ENCODE measurements around the gene RAB10. TPM values are rescaled to one million over a fixed set of nuclear protein-coding genes. Genes with fewer than 3 reads are reported as not detected.
A peak's percentile ranks its signal among the peaks of the same experiment; 100 is the strongest.

Gene RAB10
- total and polyA plus RNA-seq, 4 donors: 26.6 to 52.2 (median 41.6) TPM

GRCh38 chr2:26179446-26179913 is 145.6 kb downstream of the RAB10 start:
- H3K27me3 ChIP-seq (ENCODE audit: control insufficient read depth in 4 of 4, insufficient read depth in 4 of 4, low read length in 3 of 4): peaks cover 0 to 3% (median 0%) of the 10 kb centered on the region in 4 donors
- no peak for DNase-seq (ENCODE audit: low spot score)
- peak overlapping the region in 1 of 3 donors; percentile 31 for H3K4me3 ChIP-seq (ENCODE audit: low read depth in 1 of 3, low read length in 3 of 3)
- H3K27ac ChIP-seq (ENCODE audit: low read depth in 1 of 2, low read length in 2 of 2): no peak overlapping the region
- peaks cover 0 to 13% (median 10%) of the 10 kb centered on the region in 4 donors for H3K4me1 ChIP-seq (ENCODE audit: control insufficient read depth in 4 of 4, insufficient read depth in 4 of 4, low read length in 3 of 4)
- H3K9me3 ChIP-seq (ENCODE audit: control insufficient read depth in 4 of 4, low read length in 3 of 4): no peaks in the 10 kb centered on the region
- 11% methylated on average over 12 of the region's 12 CpGs for WGBS
- no peaks in the 10 kb centered on the region for H3K36me3 ChIP-seq (ENCODE audit: control insufficient read depth in 4 of 4, insufficient read depth in 3 of 4, low read depth in 1 of 4, low read length in 3 of 4)
- TF ChIP-seq REST (IDR thresholded peaks at IDR 0.05): no peak
- TF ChIP-seq NR2F2 (IDR thresholded peaks at IDR 0.05): no peak
- TF ChIP-seq, protein P1, sequence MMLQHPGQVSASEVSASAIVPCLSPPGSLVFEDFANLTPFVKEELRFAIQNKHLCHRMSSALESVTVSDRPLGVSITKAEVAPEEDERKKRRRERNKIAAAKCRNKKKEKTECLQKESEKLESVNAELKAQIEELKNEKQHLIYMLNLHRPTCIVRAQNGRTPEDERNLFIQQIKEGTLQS (IDR thresholded peaks at IDR 0.05): no peak
- TF ChIP-seq, protein P2, sequence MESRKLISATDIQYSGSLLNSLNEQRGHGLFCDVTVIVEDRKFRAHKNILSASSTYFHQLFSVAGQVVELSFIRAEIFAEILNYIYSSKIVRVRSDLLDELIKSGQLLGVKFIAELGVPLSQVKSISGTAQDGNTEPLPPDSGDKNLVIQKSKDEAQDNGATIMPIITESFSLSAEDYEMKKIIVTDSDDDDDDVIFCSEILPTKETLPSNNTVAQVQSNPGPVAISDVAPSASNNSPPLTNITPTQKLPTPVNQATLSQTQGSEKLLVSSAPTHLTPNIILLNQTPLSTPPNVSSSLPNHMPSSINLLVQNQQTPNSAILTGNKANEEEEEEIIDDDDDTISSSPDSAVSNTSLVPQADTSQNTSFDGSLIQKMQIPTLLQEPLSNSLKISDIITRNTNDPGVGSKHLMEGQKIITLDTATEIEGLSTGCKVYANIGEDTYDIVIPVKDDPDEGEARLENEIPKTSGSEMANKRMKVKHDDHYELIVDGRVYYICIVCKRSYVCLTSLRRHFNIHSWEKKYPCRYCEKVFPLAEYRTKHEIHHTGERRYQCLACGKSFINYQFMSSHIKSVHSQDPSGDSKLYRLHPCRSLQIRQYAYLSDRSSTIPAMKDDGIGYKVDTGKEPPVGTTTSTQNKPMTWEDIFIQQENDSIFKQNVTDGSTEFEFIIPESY (IDR thresholded peaks at IDR 0.05): no peak
- TF ChIP-seq HNF4G (IDR thresholded peaks at IDR 0.05): no peak
- TF ChIP-seq, protein P3, sequence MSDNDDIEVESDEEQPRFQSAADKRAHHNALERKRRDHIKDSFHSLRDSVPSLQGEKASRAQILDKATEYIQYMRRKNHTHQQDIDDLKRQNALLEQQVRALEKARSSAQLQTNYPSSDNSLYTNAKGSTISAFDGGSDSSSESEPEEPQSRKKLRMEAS (IDR thresholded peaks at IDR 0.05): no peak
- TF ChIP-seq GABPA (IDR thresholded peaks at IDR 0.05 in 1 of 2, conservative IDR thresholded peaks at IDR 0.05 in 1 of 2): no peak
- no peak for TF ChIP-seq RAD21 (IDR thresholded peaks at IDR 0.05)
- no peak for TF ChIP-seq RXRA (IDR thresholded peaks at IDR 0.05)
- TF ChIP-seq FOXA2 (IDR thresholded peaks at IDR 0.05): no peak
- no peak for TF ChIP-seq JUND (IDR thresholded peaks at IDR 0.05)
- H3K9ac ChIP-seq (ENCODE audit: low read depth in 1 of 2, low read length in 2 of 2): no peak overlapping the region

DNA sequence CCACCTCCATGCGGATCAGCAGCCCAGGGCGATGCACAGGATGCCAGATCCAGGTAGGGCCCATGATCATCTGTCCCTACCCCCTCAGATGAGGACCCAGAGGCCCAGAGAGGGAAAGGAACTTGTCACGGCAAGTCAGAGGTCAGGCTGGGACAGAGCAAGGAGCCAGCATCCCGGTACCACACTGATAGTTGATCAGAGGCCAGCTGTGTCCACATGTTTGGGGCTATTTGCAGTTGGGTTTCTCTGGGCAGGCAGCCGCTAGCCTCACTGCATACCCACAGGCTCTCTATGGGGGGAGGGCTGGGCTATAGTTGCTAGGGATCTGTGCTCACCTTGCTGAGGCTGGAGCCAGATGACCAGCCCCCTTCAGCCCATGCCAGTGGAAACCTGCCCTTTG is 148.6 kb downstream of the RAB10 start:
- TF ChIP-seq FOXA2 (IDR thresholded peaks at IDR 0.05) (no peak), HNF4A (conservative IDR thresholded peaks at IDR 0.05) (no peak), TAF1 (conservative IDR thresholded peaks at IDR 0.05) (no peak), RAD21 (IDR thresholded peaks at IDR 0.05) (no peak), CTCF (IDR thresholded peaks at IDR 0.05; ENCODE audit: low read depth, low read length, missing input control) (no peak), NR2F2 (IDR thresholded peaks at IDR 0.05) (no peak), GABPA (IDR thresholded peaks at IDR 0.05 in 1 of 2, conservative IDR thresholded peaks at IDR 0.05 in 1 of 2) (no peak), RXRA (IDR thresholded peaks at IDR 0.05) (no peak), EGR1 (IDR thresholded peaks at IDR 0.05; ENCODE audit: low read depth in 2 of 2) (no peak)
- TF ChIP-seq, protein P1 (IDR thresholded peaks at IDR 0.05): no peak
- 91% methylated on average over 5 of the region's 5 CpGs for WGBS
- H3K9me3 ChIP-seq (ENCODE audit: control insufficient read depth in 4 of 4, low read length in 3 of 4): no peaks in the 10 kb centered on the region
- no peak for DNase-seq (ENCODE audit: low spot score)
- H3K27ac ChIP-seq (ENCODE audit: low read depth in 1 of 2, low read length in 2 of 2): no peak overlapping the region
- no peak overlapping the region for H3K4me3 ChIP-seq (ENCODE audit: low read depth in 1 of 3, low read length in 3 of 3)
- no peak overlapping the region for H3K9ac ChIP-seq (ENCODE audit: low read depth in 1 of 2, low read length in 2 of 2)
- H3K4me1 ChIP-seq (ENCODE audit: control insufficient read depth in 4 of 4, insufficient read depth in 4 of 4, low read length in 3 of 4): peaks cover 0 to 21% (median 12%) of the 10 kb centered on the region in 4 donors
- H3K27me3 ChIP-seq (ENCODE audit: control insufficient read depth in 4 of 4, insufficient read depth in 4 of 4, low read length in 3 of 4): no peaks in the 10 kb centered on the region
- no peaks in the 10 kb centered on the region for H3K36me3 ChIP-seq (ENCODE audit: control insufficient read depth in 4 of 4, insufficient read depth in 3 of 4, low read depth in 1 of 4, low read length in 3 of 4)

All from liver (tissue), 9 donors.